ENCODE data around the gene CRACR2A.

CRACR2A gene

DNA sequence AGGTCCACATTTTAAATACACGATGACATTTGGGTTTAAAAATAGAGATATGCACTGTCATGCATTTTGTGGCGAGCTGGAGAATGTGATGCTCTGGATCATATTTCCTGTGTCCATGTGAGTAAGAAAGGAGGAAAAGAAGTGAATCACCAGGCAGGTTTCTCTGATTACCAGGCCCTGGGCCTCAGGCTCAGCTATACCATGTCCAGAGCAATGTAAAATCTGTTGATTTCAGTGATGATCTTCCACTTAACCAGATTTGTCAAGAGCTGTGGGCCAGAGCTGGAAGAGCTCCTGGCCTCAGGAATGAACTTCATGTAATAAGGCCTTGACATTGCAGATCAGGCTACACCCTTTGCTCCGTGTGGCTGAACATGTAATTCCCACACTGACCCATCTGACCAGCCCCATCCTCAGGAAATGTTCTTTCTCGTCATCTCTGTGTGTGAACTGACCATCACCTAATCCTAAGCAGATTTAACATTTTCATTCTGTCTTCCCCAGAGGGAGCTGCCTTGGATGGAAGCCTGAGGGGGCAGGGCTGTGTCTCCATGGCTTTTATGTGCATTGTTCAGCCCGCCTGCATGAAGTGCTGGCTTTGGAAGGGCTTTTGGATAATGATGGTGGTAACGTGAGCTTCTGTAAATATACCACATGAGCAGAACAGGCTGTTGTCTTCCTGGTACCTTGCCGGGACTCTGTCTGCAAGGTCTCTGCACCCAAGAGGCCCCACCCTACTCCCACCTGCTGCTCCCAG lies 54.5 kb downstream of the CRACR2A start:
- Histone ChIP-seq H3K4me3 (ENCODE audit: low read depth, low read length) (no peak overlapping the region), H3K27me3 (no peaks in the 10 kb centered on the region), H3K4me1 (no peaks in the 10 kb centered on the region), H3K36me3 (no peaks in the 10 kb centered on the region), H3K9me3 (no peaks in the 10 kb centered on the region)
- DNase-seq = no peak
- TF ChIP-seq, protein P1, sequence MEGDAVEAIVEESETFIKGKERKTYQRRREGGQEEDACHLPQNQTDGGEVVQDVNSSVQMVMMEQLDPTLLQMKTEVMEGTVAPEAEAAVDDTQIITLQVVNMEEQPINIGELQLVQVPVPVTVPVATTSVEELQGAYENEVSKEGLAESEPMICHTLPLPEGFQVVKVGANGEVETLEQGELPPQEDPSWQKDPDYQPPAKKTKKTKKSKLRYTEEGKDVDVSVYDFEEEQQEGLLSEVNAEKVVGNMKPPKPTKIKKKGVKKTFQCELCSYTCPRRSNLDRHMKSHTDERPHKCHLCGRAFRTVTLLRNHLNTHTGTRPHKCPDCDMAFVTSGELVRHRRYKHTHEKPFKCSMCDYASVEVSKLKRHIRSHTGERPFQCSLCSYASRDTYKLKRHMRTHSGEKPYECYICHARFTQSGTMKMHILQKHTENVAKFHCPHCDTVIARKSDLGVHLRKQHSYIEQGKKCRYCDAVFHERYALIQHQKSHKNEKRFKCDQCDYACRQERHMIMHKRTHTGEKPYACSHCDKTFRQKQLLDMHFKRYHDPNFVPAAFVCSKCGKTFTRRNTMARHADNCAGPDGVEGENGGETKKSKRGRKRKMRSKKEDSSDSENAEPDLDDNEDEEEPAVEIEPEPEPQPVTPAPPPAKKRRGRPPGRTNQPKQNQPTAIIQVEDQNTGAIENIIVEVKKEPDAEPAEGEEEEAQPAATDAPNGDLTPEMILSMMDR (IDR thresholded peaks at IDR 0.05; ENCODE audit: low read depth, low read length) = no peak

DNA sequence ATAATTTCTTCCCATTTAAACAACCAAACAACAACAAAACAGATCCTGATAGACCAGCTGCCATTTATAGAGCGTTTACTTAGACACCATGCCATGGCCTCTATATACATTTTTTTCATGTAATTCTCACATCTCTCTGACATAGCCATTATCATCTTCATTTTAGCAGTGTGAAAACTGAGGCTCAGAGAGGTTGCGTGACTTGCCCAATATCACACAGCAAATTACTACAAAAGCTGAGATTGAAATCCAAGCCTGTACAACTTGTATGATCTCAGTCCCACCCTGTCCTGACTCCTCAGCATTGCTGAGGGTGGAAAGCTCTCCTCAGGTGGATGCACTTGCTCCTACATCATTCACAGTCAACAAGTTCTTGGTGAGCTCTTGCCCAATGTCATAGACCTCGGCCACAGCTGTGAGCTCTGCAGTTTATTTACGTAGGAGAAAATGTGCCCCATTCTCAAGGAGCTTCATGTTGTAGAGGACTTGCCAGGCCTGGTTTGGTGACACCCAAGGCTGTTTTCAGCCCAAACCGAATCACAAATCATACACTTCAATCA lies 55.5 kb downstream of the CRACR2A start:
- Histone ChIP-seq H3K9me3 (no peaks in the 10 kb centered on the region), H3K27me3 (no peaks in the 10 kb centered on the region), H3K36me3 (no peaks in the 10 kb centered on the region), H3K4me1 (no peaks in the 10 kb centered on the region), H3K4me3 (ENCODE audit: low read depth, low read length) (no peak overlapping the region)
- TF ChIP-seq, protein P1 (IDR thresholded peaks at IDR 0.05; ENCODE audit: low read depth, low read length) = no peak
- DNase-seq = no peak

DNA sequence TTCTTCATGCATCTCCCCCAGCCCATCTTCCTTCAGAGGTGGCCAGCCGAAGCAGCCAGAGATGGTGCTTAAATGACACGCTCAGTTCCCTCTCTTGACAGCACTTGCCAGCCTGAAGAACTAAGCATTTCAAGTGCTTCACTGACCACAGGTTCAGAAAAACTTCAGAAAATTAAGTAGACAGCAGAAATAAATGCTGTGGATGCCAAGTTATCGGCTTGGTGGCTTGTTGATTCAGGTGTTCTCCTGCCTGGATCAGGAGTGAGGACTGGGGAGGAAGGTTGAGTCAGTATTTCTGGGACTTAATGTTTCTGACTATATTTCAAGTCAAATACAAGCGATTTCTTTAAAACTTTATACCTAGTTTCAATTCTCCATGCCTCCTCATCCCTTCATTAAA lies 58.2 kb downstream of the CRACR2A start:
- TF ChIP-seq, protein P1 (IDR thresholded peaks at IDR 0.05; ENCODE audit: low read depth, low read length) = no peak
- no peaks in the 10 kb centered on the region for H3K4me1 ChIP-seq
- no peaks in the 10 kb centered on the region for H3K9me3 ChIP-seq
- H3K36me3 ChIP-seq = no peaks in the 10 kb centered on the region
- DNase-seq = no peak
- no peaks in the 10 kb centered on the region for H3K27me3 ChIP-seq
- H3K4me3 ChIP-seq (ENCODE audit: low read depth, low read length) = no peak overlapping the region

DNA sequence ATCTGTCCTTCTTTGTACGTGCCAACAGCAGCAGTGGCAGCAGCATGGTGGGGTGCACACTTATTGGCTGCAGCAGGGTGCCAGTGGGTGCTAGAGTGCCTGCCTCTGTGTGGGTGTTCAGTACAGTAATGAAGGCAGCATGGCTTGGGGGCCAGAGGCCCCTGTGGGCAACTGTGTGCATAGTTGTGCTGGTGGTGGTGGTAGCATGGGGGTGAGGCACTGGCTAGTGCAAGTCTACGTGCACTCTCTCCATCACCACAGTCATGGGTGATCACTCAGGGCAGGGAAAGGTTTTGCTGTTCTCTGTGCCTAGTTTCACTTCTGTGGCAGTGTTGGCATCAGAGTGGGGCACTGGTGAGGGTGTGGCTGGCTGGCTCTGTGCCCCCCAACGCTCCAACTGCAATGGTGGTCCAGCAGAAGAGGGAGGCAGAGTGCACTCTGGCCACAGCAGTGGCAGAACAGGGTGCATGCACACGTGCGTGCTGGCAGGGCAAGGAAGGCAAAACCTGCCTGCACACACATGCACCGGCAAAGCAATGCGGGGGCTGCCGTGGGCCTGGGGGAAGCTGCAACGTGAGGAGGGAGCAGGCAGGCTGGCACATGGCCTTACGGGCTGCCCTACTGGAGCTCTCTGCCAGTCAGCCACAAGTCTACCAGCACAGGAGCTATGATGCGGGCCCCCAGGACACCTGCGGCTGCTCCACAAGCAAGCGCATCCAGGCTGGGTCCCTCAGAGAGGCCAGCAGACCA lies 60.1 kb downstream of the CRACR2A start:
- H3K27me3 ChIP-seq = no peaks in the 10 kb centered on the region
- no peak overlapping the region for H3K4me3 ChIP-seq (ENCODE audit: low read depth, low read length)
- H3K36me3 ChIP-seq = no peaks in the 10 kb centered on the region
- no peaks in the 10 kb centered on the region for H3K4me1 ChIP-seq
- H3K9me3 ChIP-seq = no peaks in the 10 kb centered on the region
- DNase-seq = no peak
- TF ChIP-seq, protein P1 (IDR thresholded peaks at IDR 0.05; ENCODE audit: low read depth, low read length) = no peak

DNA sequence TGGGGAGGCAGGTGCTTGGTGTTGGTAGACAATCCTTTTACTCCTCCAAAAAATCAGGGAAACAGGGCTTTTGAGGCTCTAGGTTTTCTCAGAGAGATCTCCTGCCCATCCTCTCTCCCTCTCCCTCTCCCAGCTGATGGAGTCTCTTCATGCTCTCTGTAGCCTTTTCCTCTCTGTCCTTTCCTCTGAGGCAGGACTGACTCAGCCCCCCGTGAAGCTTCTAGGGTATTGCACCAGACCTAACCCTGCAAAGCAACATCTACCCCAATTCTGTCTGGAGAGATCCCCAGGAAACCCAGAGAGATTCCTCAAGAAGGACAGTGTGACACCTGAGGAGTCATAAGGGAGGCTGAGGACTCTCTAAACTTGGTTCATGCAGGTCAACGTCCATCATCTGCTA lies 66.4 kb downstream of the CRACR2A start:
- H3K4me1 ChIP-seq = no peaks in the 10 kb centered on the region
- H3K36me3 ChIP-seq = no peaks in the 10 kb centered on the region
- no peaks in the 10 kb centered on the region for H3K27me3 ChIP-seq
- DNase-seq = no peak
- TF ChIP-seq, protein P1 (IDR thresholded peaks at IDR 0.05; ENCODE audit: low read depth, low read length) = no peak
- no peaks in the 10 kb centered on the region for H3K9me3 ChIP-seq
- no peak overlapping the region for H3K4me3 ChIP-seq (ENCODE audit: low read depth, low read length)

DNA sequence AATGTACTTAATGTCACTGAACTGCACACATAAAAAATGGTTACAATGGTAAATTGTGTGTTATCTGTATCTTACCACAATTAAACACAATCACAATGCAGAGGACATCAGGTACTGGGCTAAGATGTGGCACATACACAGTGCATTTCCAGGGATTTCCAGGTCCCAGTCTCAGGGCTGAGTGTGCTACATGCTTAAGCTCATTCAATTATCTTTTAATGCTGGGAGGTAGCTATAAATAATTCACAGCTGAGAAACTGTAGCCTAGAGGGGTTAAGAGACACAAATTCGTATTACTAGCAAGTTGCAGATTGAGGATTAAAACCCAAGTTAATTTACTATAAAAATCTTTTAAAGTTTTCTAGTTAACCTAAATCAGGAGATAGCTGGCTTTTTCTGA lies 67.1 kb downstream of the CRACR2A start:
- TF ChIP-seq, protein P1 (IDR thresholded peaks at IDR 0.05; ENCODE audit: low read depth, low read length) = no peak
- H3K4me1 ChIP-seq = no peaks in the 10 kb centered on the region
- H3K27me3 ChIP-seq = no peaks in the 10 kb centered on the region
- H3K36me3 ChIP-seq = no peaks in the 10 kb centered on the region
- no peaks in the 10 kb centered on the region for H3K9me3 ChIP-seq
- no peak for DNase-seq
- no peak overlapping the region for H3K4me3 ChIP-seq (ENCODE audit: low read depth, low read length)

All from BE2C (cell line).